A549 (cell line): ENCODE results near the gene GLIS1.

Source experiments
- ATOH8 ChIP-seq: fragments of 250-450 bp; sonication (Bioruptor Pico); IDR thresholded peaks from 2 replicates; pipeline ENCODE4 v1.5.0; 2020; ENCODE audit warnings: low read depth, mild to moderate bottlenecking, moderate library complexity
- CBX2 ChIP-seq: fragments of 200-600 bp; sonication (generic); IDR thresholded peaks from 2 replicates; pipeline ENCODE4 v1.6.1; 2016; ENCODE audit warnings: low read depth, mild to moderate bottlenecking, borderline replicate concordance
- CTCF ChIP-seq: fragments of >200 bp; sonication (Bioruptor Twin); formaldehyde crosslinking; IDR thresholded peaks from 3 replicates; pipeline ENCODE4 v1.5.1; 2016
- EP300 ChIP-seq, 2 experiments: fragments of >200 bp; sonication (Bioruptor Twin); formaldehyde crosslinking; IDR thresholded peaks; 2 replicates in 1 of 2; 3 replicates in 1 of 2; pipeline ENCODE4 v1.6.1; 2016 to 2017
- HOXA7 ChIP-seq: fragments of 250-450 bp; sonication (Bioruptor Pico); IDR thresholded peaks from 2 replicates; pipeline ENCODE4 v1.5.0; 2020; ENCODE audit warnings: mild to moderate bottlenecking, moderate library complexity
- JUN ChIP-seq, 2 experiments: fragments of >200 bp; sonication (Bioruptor Twin); formaldehyde crosslinking; IDR thresholded peaks; 2 replicates in 1 of 2; 3 replicates in 1 of 2; pipeline ENCODE4 v1.6.1; 2016 to 2017
- MYC ChIP-seq: IDR thresholded peaks from 2 replicates; pipeline ENCODE4 v1.6.1; 2012; ENCODE audit warnings: mild to moderate bottlenecking, inconsistent platforms, low read length, improper control_type of control experiment, borderline replicate concordance
- POLR2A ChIP-seq: IDR thresholded peaks from 2 replicates; pipeline ENCODE4 v1.6.1; 2012; ENCODE audit warnings: mild to moderate bottlenecking, low read length
- RAD21 ChIP-seq, 2 experiments: fragments of >200 bp in 1 of 2; sonication (Bioruptor Twin) in 1 of 2; formaldehyde crosslinking in 1 of 2; IDR thresholded peaks in 1 of 2; conservative IDR thresholded peaks in 1 of 2; 2 replicates in 1 of 2; 3 replicates in 1 of 2; pipeline ENCODE4 v1.6.1; 2012 to 2018; ENCODE audit warnings: inconsistent platforms in 1 of 2
- ZFP36 ChIP-seq: fragments of 450-650 bp; IDR thresholded peaks from 2 replicates; pipeline ENCODE4 v1.6.1; 2014; ENCODE audit warnings: borderline replicate concordance; ENCODE audit not compliant: partially characterized antibody
- ZNF302 ChIP-seq: fragments of 250-450 bp; sonication (Bioruptor Pico); IDR thresholded peaks from 2 replicates; pipeline ENCODE4 v1.9.0; 2021; ENCODE audit warnings: inconsistent platforms, mild to moderate bottlenecking, moderate library complexity
- ZSCAN20 ChIP-seq: fragments of 250-450 bp; sonication (Bioruptor Pico); IDR thresholded peaks from 2 replicates; pipeline ENCODE4 v1.8.0; 2022; ENCODE audit warnings: mild to moderate bottlenecking, moderate library complexity

- no peak for TF ChIP-seq ZFP36
- no peak for TF ChIP-seq CTCF
- no peak for TF ChIP-seq EP300 (IDR thresholded peaks at IDR 0.05)
- no peak for TF ChIP-seq ZSCAN20
- TF ChIP-seq MYC = no peak
- TF ChIP-seq POLR2A = no peak
- no peak for TF ChIP-seq RAD21 (conservative IDR thresholded peaks at IDR 0.05 in 1 of 2, IDR thresholded peaks at IDR 0.05 in 1 of 2)
- no peak for TF ChIP-seq CBX2
- TF ChIP-seq ZNF302 (CRISPR knock-in tag) = no peak
- no peak for TF ChIP-seq ATOH8 (CRISPR knock-in tag)
- TF ChIP-seq JUN (IDR thresholded peaks at IDR 0.05) = no peak
- no peak for TF ChIP-seq HOXA7 (CRISPR knock-in tag)
Measured at GRCh38 chr1:53583021-53583867, 155.7 kb downstream of the GLIS1 start.
